ENCODE measurements around the gene TNFRSF14.

The TNFRSF14 gene

DNA sequence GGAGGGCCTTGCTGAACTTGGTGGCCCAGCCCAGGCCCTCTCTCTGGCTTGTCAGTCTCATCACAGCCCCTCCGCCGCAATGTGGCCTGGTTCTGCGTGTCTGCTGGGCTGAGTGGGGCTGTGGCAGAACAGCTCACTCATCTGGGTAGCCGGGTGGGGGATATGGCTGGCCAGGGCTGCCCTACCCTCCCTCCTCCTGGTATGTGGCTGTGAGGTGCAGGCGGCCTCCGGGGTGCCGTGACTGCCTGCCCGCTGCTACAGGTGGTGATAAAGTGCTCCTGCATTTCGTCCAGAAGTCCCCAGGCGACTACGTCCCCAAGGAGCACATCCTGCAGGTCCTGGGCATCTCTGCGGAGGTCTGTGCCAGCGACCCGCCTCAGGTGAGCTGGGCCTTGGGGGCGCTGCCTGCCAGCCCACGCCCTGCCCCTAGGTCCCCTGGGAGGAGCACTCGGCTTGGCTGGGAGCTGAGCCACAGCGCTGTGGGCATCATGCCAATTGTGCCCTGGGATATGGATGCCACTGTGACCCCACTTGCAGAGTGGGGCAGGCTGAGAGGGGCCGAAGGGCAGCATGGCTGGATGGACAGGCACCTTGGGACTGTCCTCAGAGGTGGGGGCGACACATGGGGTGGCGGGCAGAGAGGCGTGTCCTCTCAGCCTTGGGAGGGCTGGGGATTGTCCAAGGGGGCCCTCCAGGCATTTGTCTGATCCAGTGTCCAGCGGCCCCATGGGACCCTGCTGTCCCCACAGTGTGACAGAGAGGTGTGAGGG lies 32.7 kb downstream of the TNFRSF14 start:
- no peak for DNase-seq (ENCODE audit: low read depth)

- no peak for DNase-seq (ENCODE audit: low read depth)
Observed at GRCh38 chr1:2589431-2590232, 33.5 kb downstream of the TNFRSF14 start.

DNA sequence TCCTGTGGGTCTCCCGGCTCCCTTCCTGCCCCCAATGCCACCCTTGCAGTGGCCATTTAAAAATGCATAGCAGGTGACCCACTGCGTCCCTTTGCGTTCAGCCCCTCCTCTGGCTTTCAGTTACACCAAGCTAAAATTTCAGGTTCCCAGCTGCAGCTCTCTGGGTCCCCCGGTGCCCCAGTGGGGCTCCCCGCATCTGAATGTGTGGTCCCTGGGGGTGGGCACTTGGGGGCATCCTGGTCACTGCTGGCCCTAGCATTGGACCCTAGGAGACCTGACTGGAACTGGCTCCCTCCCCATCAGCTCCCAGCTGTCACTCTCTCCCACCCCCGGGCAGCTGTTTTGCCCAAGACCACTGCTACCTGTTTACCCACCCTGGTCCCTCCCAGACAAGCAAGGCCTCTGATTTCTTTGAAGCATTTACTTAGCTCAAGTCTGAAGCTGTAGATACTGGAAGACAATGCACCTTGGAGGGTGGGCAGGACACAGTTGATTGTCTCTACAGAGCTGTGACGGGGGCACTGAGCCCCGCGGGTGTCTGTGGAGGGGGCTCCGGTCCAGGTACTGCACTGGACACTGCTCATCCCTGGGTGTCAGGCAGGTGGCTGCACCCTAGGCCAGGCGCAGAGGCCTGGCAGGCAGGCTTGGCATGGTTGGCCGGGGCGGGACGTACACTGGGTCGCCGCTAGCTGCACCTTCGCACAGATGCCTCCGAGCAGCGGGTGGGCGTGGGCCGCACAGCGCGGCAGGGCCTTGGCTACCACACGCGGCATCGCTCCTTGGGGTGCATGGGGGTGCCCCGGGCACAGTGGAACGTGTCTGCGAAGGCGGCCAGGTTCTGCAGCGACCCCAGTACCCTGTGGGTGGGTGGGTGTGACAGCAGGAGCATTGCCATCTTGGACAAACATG lies 34.3 kb downstream of the TNFRSF14 start:
- no peak for DNase-seq (ENCODE audit: low read depth)

DNA sequence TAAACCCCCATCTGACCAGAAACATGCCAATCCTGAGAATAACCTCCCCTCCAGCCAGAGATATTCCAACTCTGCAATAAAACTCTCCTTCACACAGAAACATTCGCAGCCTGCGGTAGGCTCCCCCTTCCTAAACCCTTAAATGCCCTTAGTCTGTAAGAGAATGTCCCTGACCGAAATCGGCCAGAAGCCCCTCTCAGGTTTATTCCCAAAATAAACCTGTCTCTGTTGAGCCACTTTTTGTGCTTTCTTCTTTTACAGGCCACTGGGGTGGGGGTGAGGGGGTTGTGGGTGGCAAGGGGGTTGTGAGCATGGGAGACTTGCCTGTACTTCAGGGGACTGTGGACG lies 35.0 kb downstream of the TNFRSF14 start:
- no peak for DNase-seq (ENCODE audit: low read depth)

DNA sequence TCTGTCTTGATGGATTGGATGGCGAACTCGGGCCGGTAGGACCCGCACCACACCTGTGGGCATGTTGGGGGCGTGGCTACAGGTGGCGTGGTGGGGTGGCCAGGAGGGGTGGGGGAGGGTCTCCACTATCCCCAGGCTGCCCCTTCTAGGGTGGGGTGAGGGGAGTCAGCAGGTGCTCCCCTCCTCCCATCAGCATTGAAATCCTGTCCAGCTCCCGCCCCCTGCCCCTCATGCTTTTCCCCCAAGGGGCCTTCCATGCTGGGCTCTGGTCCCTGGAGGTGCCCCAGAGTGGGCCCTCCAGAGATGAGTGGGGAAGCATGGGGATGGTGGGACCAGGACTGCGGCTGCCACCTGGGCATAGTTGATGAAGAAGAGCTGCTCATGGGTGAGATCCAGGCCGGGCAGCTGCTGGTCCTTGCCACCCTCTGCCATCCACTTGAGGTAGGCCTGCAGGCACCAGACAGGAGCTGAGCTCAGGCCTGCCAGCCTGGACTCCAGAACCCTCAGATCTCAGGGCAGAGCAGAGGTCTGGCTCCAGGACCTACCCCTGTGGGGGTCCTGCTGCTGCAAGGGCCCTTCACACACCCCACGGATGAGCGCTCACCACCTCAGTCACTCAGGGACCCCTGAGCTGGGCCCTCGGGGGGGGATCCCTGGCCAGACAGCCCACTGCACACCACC lies 35.5 kb downstream of the TNFRSF14 start:
- no peak for DNase-seq (ENCODE audit: low read depth)

GRCh38 chr1:2592672-2593071 lies 36.5 kb downstream of the TNFRSF14 start:
- DNase-seq (ENCODE audit: low read depth) = no peak

DNA sequence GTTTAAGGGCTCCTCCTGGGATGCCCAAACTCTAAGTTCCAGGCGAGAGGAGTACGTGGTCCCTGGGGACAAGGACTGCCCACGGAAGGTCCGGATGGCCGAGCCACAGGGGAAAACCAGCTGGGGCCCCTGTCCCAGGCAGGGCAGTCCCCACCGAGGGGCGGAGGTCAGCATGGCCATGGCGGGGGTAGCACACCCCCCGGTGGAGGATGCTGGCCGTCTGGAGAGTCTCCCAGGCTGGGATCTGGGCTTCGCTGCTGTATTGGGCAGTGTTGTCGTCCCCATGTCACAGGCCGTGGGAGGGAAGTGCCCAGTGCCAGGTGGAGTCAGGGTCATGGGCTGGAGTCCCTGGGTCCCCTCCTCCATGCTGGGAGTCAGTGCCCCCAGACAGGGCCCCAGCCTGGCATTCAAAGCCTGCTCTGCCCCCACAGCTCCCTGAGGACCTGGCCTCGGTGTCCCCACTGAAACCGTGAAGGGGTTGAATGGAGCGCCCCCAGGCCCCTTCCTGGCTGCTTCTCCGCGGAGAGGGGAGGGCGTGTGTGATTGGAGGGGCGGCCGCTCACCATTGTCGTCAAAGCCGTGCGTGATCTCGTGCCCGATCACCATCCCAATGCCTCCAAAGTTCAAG lies 37.2 kb downstream of the TNFRSF14 start:
- no peak for DNase-seq (ENCODE audit: low read depth)

GRCh38 chr1:2594001-2594640 lies 38.0 kb downstream of the TNFRSF14 start:
- DNase-seq (ENCODE audit: low read depth) = no peak

GRCh38 chr1:2594641-2595131 lies 38.5 kb downstream of the TNFRSF14 start:
- DNase-seq (ENCODE audit: low read depth) = no peak

GRCh38 chr1:2595261-2595811 lies 39.2 kb downstream of the TNFRSF14 start:
- no peak for DNase-seq (ENCODE audit: low read depth)

GRCh38 chr1:2595812-2596529 lies 39.8 kb downstream of the TNFRSF14 start:
- no peak for DNase-seq (ENCODE audit: low read depth)

DNA sequence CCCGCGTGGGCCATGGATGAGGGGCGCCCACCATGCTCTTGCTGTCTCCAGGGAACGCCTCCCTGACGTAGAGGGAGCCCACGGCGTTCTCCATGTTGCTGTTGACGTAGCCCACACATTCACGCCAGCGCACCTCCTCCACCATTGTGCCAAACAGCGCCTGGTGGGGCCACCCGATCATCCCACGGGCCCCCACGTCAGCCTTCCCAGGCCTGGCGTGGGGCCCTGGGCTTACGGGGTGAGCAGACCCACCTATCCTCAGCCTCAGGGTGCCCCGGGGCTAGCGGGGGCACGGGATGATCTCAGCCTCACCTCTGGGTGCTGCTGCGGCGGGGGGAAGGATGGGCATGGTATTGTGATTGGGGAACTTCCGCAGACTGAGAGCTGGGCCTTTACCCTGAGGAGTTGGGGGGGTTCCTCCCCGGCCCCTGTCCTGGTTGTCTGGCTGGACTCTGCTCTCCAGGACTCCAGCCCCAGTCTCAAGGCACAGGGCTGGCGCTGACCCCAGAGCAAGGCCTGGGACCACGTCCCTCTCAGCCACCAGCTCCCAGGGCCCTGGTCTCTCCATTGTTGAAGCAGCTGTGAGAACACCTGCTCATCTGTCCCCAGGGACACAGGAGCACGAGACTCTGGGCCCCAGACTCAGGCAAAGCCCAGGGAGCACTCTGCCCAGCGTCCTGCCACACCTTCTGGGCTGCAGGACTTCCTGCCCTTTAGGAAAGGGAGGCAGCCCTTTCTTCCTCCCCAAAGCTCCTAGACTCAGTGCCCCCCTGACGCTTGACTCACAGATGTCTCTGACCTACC lies 40.6 kb downstream of the TNFRSF14 start:
- no peak for DNase-seq (ENCODE audit: low read depth)

GRCh38 chr1:2597441-2598328 lies 41.5 kb downstream of the TNFRSF14 start:
- DNase-seq (ENCODE audit: low read depth) = no peak

DNA sequence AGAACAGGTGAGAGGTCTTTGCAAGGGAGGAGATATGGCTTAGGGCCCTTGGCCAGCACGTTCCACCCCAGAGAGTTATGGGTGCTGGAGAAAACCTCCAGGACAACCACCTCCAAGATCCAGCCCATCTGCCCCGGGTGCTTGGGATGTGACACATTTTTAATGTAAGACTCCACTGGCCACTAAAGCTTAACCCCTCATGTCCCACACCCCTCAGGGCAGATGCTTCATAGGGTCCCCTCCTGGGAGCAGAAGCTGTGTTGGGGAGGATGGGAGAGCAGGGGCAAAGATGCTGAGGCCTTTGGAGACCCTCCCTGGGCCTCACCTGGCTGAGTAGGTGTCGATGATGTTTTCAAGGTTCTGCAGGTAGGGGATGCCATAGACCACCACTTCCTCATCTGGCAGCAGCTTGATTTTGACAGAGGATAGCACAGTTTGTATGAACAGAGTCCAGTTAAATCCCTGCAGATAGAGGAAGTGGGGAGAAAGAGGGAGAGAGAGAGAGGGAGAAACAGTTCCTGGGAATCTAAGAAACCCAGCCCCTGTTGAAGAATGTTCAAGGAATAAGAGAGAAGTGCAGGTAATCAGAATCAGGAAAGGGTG lies 42.3 kb downstream of the TNFRSF14 start:
- DNase-seq (ENCODE audit: low read depth) = no peak

GRCh38 chr1:2601721-2602303 lies 45.6 kb downstream of the TNFRSF14 start:
- DNase-seq (ENCODE audit: low read depth) = no peak

GRCh38 chr1:2602311-2602835 lies 46.2 kb downstream of the TNFRSF14 start:
- DNase-seq (ENCODE audit: low read depth) = no peak

All from T-helper 22 cell (primary cell).